IPS DF 6.9 (cell line): ENCODE data around the gene PALM3.
A peak's percentile ranks its signal among the peaks of the same experiment; 100 is the strongest.

Experiments
- DNase-seq: peaks from one replicate; pipeline ENCODE4 v3.0.0-alpha.2; 2013; ENCODE audit warnings: low read depth, low spot score
- H3K27ac ChIP-seq: one replicate; pipeline ENCODE4 v1.5.1; 2013; ENCODE audit warnings: low read length, control low read depth
- H3K27me3 ChIP-seq: 2 replicates; pipeline ENCODE4 v1.6.1; 2013; ENCODE audit warnings: mild to moderate bottlenecking, low read length; ENCODE audit not compliant: control insufficient read depth, insufficient read depth
- H3K36me3 ChIP-seq: 2 replicates; pipeline ENCODE4 v1.6.1; 2013; ENCODE audit warnings: low read length; ENCODE audit not compliant: control insufficient read depth, insufficient read depth
- H3K4me1 ChIP-seq: 2 replicates; pipeline ENCODE4 v1.6.1; 2013; ENCODE audit warnings: low read length; ENCODE audit not compliant: control insufficient read depth, insufficient read depth
- H3K4me3 ChIP-seq: 2 replicates; pipeline ENCODE4 v1.5.1; 2013; ENCODE audit warnings: mild to moderate bottlenecking, low read length
- H3K9me3 ChIP-seq: 2 replicates; pipeline ENCODE4 v1.6.1; 2013; ENCODE audit warnings: low read length, inconsistent platforms; ENCODE audit not compliant: control insufficient read depth, insufficient read depth
- WGBS: extraction: QIAGEN DNeasy Blood & Tissue Kit; methylation state at CpG from one replicate; pipeline ENCODE4 v1.1.7; 2013; ENCODE audit warnings: mixed read lengths, missing lambda C conversion rate; ENCODE audit not compliant: insufficient read length, insufficient coverage; 5-methylcytosine and 5-hydroxymethylcytosine counted together

PALM3 gene

DNA sequence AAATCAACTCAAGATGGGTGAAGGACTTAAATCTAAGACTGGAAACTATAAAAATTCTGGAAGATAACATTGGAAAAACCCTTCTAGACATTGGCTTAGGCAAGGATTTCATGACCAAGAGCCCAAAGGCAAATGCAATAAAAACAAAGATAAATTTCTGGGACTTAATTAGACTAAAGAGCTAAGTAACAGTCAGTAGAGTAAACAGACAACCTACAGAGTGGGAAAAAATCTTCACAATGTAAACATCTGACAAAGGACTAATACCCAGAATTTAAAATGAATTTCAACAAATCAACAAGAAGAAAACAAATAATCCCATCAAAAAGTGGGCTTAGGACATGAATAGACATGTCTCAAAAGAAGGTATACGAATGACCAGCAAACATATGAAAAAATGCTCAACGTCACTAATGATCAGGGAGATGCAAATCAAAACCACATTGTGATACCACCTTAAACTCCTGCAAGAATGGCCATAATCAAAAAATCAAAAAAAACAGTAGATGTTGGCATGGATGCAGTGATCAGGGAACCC is 49.4 kb downstream of the PALM3 start:
- Histone ChIP-seq H3K27ac (no peak overlapping the region), H3K4me1 (no peaks in the 10 kb centered on the region), H3K27me3 (no peaks in the 10 kb centered on the region), H3K4me3 (no peak overlapping the region), H3K36me3 (no peaks in the 10 kb centered on the region), H3K9me3 (no peaks in the 10 kb centered on the region)
- DNase-seq: no peak
- no CpG with 5 or more reads among the region's 2 CpGs for WGBS

DNA sequence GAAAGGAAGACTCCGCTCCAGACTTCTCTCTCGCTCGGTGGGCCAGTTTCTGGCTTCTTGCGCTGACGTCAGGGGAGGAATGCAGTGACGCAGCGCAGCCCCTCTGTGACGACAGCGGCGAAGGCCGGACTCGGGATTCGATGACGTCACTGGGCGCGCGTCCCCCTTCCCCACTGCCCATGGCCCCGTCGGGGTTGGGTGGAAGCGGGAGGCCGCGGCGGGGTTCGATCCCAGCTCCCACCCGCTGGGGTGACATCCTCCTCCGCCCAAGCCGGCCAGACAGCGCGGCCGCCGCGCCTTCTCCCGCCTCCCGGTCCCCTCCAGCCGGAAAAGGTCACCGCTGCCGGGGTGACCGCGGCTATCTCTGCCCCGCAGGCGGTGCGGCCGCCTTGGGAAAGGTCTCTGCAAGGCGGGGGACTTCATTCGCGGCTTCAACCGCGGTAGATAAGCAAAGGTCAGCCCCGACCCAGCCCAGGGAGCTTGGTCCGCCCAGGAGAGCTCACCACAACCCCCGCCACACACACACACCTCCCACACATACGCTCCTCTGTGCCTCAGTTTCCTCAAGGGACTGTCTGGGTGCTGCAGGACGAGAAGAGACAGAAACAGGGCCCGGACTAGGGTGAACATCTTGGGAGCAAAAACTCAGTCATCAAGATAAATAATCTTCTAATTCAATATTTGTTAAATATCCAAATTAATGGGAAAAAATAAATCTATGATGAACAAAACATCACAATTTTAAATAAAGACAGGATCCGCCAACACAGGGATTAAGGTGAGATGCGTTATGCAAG is 54.9 kb downstream of the PALM3 start:
- Histone ChIP-seq H3K4me3 (peak overlapping the region; percentile 54; the same call in 1 of the 2 replicates), H3K4me1 (peaks cover 4% of the 10 kb centered on the region; the same call in 1 of the 2 replicates), H3K27ac (no peak overlapping the region), H3K9me3 (no peaks in the 10 kb centered on the region), H3K27me3 (no peaks in the 10 kb centered on the region), H3K36me3 (no peaks in the 10 kb centered on the region)
- no CpG with 5 or more reads among the region's 56 CpGs for WGBS
- peak; percentile 60 for DNase-seq

DNA sequence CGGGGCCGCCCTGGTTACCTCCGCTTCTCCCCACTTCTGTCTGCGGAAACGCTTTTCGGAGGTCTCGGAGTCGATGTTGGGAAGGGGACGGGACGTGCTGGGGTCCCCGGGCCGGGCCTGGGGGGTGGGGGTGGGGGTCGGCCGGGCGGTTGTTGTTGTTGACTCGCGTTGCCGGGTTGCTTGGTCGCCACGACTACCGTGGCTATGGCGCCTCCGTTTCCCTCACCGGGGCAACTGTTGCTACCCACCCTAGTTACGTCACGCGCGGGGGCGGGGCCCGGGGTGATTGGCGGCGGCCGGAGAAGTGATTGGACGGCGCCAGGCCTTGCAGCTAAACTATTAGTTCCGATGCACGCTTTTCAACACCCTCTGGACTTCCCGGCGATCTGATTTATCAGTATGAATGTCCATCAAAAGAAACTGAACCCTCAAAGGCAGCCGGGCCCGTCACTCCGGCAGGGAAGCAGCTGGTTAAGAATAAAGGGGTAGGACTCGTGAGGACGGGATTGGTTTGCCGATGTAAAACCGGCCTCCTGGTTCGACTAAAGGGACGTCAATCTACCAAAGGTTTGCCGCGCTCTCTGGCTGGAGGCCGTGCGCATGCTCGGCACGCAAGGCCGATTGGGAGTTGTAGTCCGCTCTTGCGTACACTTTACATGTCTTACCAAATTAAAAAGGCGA is 55.7 kb downstream of the PALM3 start, which contains the start of gene RFX1:
Gene RFX1, minus strand, starts transcription at position 236 of the 681 bp plus-strand sequence. CDS start 12,477 bp downstream, outside the sequence.
- Histone ChIP-seq H3K9me3 (no peaks in the 10 kb centered on the region), H3K4me1 (peaks cover 4% of the 10 kb centered on the region; the same call in 1 of the 2 replicates), H3K27ac (no peak within 1 kb of the TSS), H3K36me3 (no peaks in the 10 kb centered on the region), H3K27me3 (no peaks in the 10 kb centered on the region), H3K4me3 (peak within 1 kb of the TSS; percentile 82; the same call in 1 of the 2 replicates)
- no CpG with 5 or more reads among the region's 58 CpGs for WGBS
- peak; percentile 97 for DNase-seq

DNA sequence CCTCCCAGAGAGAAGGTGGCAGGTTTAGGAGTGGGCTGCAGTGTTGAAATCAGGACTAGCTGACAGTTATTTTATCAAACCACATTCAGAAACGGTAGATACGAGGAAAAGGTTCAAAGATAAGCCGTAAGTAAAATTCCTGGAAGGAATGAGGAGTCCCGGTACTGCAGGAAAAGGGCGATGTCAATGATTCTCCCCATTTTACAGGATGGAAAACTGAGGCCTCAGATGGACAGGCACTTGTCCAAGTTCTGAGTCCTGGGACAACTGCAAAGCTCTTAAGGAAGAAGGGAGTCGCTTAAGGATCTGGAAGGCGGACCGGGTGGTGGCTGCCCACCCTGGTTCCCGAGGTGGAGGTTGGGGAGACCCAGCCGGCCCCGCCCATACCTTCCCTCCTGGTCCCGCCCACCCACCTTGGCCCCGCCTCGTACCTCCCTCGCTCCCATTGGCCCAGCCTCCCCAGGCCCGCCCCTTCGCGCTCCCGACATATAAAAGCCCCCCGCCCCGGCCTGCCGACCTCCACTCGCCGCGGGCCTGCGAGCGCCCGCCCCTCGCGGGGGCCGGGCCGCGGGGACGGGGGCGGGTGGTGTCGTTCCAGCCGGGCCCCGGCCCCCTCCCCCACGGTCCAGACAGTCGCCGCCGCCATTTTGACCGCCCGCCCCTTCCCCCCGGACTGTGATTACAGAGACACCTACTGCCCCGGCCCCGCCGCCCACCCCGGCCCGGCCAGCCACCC is 56.4 kb downstream of the PALM3 start:
- H3K4me3 ChIP-seq: peak overlapping the region; percentile 82; the same call in 1 of the 2 replicates
- no peaks in the 10 kb centered on the region for H3K27me3 ChIP-seq
- no CpG with 5 or more reads among the region's 50 CpGs for whole genome bisulfite sequencing
- H3K9me3 ChIP-seq: no peaks in the 10 kb centered on the region
- no peak overlapping the region for H3K27ac ChIP-seq
- DNase-seq: no peak
- H3K36me3 ChIP-seq: no peaks in the 10 kb centered on the region
- H3K4me1 ChIP-seq: peaks cover 4% of the 10 kb centered on the region; the same call in 1 of the 2 replicates

DNA sequence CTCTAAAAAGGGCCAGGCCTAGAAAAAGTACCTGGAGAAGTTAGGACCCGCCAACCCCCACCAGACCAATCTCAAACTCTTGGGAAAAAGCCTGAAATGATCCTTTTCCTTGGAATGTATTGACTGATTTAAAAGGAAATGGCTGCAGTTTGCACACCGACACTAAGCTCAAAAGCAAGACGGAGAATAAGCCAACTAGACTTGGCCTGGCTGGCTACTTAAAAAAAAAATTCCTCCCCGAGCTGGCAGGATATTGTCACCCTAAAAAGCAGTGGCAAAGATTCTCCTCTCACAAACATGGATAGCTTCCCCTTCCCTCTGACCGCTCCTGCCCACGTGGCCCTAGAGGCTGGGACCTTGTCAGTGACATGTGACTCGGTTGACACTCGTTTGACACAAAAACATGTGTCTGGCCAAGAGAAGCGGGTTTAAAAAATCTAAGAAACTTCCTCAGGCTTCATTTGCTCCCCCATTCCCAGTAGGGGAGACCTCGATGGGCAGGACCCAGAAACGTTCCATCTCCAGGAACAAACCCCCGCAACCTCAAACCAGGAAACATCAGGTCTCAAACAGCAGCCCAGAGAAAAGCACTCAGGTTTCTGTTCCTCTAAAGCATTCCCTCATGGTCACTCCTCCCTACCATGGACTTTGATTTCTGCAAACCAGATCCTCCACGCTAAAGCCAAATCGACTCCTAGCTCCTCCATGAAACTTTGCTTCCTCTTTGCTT is 57.1 kb downstream of the PALM3 start:
- Histone ChIP-seq H3K36me3 (no peaks in the 10 kb centered on the region), H3K4me3 (no peak overlapping the region), H3K4me1 (peaks cover 4% of the 10 kb centered on the region; the same call in 1 of the 2 replicates), H3K27me3 (no peaks in the 10 kb centered on the region), H3K9me3 (no peaks in the 10 kb centered on the region), H3K27ac (no peak overlapping the region)
- no peak for DNase-seq
- WGBS: no CpG with 5 or more reads among the region's 14 CpGs
